GM18508 (cell line): ENCODE results near the gene TAS2R50.

Experiments
- ATAC-seq: cut with Tn5 transposase; IDR thresholded peaks from one replicate; pipeline ENCODE4 v1.9.1; 2021; ENCODE audit warnings: moderate number of reproducible peaks; ENCODE audit not compliant: insufficient read depth, unreplicated experiment

The TAS2R50 gene

DNA sequence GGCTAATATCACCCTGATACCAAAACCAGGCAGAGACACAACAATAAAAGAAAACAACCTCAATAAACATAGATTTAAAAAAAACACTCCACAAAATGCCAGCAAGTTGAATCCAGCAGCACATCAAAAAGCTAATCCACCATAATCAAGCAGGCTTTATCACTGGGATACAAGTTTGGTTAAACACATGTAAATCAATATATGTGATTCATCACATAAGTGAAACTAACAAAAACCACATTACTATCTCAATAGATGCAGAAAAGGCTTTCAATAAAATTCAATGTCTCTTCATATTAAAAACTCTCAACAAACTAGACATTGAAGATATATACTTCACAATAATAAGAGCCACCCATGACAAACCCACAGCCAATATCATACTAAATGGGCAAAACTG is 30.6 kb downstream of the TAS2R50 start:
- ATAC-seq: no peak

GRCh38 chr12:10952645-10953044 is 34.1 kb downstream of the TAS2R50 start:
- ATAC-seq: no peak

GRCh38 chr12:10943167-10943566 is 43.5 kb downstream of the TAS2R50 start:
- ATAC-seq: no peak

- ATAC-seq: no peak
Observed at GRCh38 chr12:10941916-10942607, 44.6 kb downstream of the TAS2R50 start.

DNA sequence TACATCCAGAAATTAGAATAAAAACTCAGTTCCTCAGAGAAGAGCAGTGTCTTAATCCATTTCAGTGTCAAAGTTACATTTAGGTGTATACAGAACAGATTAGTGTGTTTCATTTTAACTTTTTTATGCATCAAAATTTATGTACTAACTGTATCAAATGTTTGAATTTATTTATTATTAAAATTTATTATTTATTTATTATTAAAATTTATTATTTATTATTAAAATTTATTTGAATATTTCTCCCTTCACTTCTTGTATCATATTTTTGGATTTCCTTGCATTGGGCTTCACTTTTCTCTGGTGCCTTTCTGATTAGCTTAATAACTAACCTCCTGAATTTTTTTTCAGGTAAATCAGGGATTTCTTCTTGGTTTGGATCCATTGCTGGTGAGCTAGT is 45.3 kb downstream of the TAS2R50 start:
- no peak for ATAC-seq

GRCh38 chr12:10940389-10940788 is 46.3 kb downstream of the TAS2R50 start:
- ATAC-seq: no peak

DNA sequence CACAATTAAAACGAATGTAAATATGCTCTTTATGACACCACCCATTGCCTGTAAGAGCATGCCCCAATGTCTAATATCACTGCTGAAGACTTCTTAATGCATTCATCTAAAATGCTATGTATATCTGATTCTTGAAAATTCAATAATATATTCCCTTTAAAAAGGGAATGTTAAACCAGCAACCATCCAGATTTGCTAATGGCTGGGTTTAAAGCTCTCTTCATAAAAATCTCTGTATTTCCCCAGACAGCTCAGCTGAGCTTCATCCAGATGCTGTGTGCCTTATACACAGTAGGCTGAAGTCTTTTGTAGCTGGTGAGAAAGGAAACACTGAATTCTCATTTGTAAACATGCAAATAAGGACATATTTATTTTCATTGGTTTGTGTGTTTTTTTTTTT is 47.5 kb downstream of the TAS2R50 start, which contains the start of gene TAS2R14:
Gene TAS2R14, minus strand, starts transcription at position 101 of the 400 bp plus-strand sequence. Its CDS starts 56 bp downstream, at position 45.
- ATAC-seq: no peak

DNA sequence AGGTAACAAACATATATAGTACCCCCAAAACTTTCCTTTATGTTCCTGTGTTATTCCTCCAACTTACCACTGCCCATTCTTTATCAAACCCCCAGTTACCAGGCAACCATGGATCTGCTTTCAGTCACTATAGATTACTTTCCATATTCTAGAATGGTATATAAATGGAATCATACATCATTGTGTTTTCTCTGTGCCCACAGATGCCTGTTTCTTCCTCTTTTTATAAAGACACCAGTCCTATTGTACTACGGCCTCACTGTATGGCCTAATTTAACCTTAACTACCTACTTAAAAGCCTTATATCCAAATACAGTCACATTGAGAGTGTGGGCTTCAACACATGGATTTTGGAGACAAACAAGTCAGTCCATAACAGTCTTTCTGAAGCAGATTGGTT is 50.2 kb downstream of the TAS2R50 start:
- ATAC-seq: no peak
